RKO (cell line): Measurements from ENCODE around the gene IMPG2.
"Not testable (repeated sequence)": the region's sequence is repeated elsewhere in the genome, so short reads cannot be mapped to it uniquely, and the experiment has no call there.

Experiments
- DNase-seq: peaks from one replicate; pipeline ENCODE4 v3.0.0-alpha.2; 2016; ENCODE audit warnings: low spot score

The IMPG2 gene

GRCh38 chr3:101320475-101320874 lies at the start of gene IMPG2:
IMPG2 (minus strand) TSS chr3:101320575; CDS start chr3:101320372, 203 bp downstream.
- no peak for DNase-seq

GRCh38 chr3:101362406-101362805 lies 42.0 kb upstream of the IMPG2 start:
- DNase-seq = no peak

- peak; percentile 54 for DNase-seq
Observed at GRCh38 chr3:101351829-101352228, 31.5 kb upstream of the IMPG2 start.

- DNase-seq = peak; percentile 25
Observed at GRCh38 chr3:101340591-101340990, 20.2 kb upstream of the IMPG2 start.

GRCh38 chr3:101333883-101334282 lies 13.5 kb upstream of the IMPG2 start:
- no peak for DNase-seq

GRCh38 chr3:101329016-101329673 lies 8.8 kb upstream of the IMPG2 start:
- no peak for DNase-seq

GRCh38 chr3:101325393-101326134 lies 5.2 kb upstream of the IMPG2 start:
- no peak for DNase-seq

- no peak for DNase-seq
Observed at GRCh38 chr3:101319531-101319930, 844 bp downstream of the IMPG2 start.

GRCh38 chr3:101312545-101312944 lies 7.8 kb downstream of the IMPG2 start:
- DNase-seq = no peak

- no peak for DNase-seq
Observed at GRCh38 chr3:101311676-101312075, 8.7 kb downstream of the IMPG2 start.

GRCh38 chr3:101310978-101311375 lies 9.4 kb downstream of the IMPG2 start:
- DNase-seq = no peak

GRCh38 chr3:101308147-101308772 lies 12.1 kb downstream of the IMPG2 start:
- not testable (repeated sequence) for DNase-seq

GRCh38 chr3:101303836-101304235 lies 16.5 kb downstream of the IMPG2 start:
- DNase-seq = no peak

GRCh38 chr3:101303089-101303731 lies 17.2 kb downstream of the IMPG2 start:
- peak; percentile 22 for DNase-seq

GRCh38 chr3:101300073-101300472 lies 20.3 kb downstream of the IMPG2 start:
- no peak for DNase-seq

- no peak for DNase-seq
Observed at GRCh38 chr3:101292027-101292426, 28.3 kb downstream of the IMPG2 start.

GRCh38 chr3:101288294-101288693 lies 32.1 kb downstream of the IMPG2 start:
- DNase-seq = no peak

GRCh38 chr3:101284757-101285156 lies 35.6 kb downstream of the IMPG2 start:
- no peak for DNase-seq

- no peak for DNase-seq
Observed at GRCh38 chr3:101281521-101282030, 38.8 kb downstream of the IMPG2 start.

GRCh38 chr3:101279765-101280385 lies 40.5 kb downstream of the IMPG2 start:
- no peak for DNase-seq

GRCh38 chr3:101279162-101279561 lies 41.2 kb downstream of the IMPG2 start:
- DNase-seq = peak; percentile 47

- DNase-seq = no peak
Observed at GRCh38 chr3:101278727-101279126, 41.6 kb downstream of the IMPG2 start.
